ENCODE results near the gene LHFPL5.

LHFPL5 gene

GRCh38 chr6:35856250-35856649 lies 51.1 kb downstream of the LHFPL5 start:
- no peak for DNase-seq (ENCODE audit: low read depth in 2 of 2)

DNA sequence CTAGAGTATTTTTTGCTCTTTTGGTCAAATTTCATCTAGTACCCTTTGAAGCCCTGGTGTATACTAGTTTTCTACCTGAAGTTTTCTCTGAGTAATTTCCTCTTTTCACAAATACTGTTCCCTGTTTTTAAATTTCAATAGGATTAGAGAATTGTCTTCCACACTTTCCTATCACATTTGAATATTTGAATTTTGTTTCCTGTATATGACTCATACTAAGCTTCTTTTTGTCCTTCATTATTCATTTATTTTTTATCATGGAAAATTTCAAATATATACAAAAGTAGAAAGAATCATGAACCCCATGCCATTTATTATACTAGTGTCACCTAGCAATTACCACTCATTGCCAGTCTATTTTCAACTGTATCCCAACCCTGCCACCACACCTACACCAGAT lies 52.7 kb downstream of the LHFPL5 start:
- no peak for DNase-seq (ENCODE audit: low read depth in 2 of 2)

DNA sequence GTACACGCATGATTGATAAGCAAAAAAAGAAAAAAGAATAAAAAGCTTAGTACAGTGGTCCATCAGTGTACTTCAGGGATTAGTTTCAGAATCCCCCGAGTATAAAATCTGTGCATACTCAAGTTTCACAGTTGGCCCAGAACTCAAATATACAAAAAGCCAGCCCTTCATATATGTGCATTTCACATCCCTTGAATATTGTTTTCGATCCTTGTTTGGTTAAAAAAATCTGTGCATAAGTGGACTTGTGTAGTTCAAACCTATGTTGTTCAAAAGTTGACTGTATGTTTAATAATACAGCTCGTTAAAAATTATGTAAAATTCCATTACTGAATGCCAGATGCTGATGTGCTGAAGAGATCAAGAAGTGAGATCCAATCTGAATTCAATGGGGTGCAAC lies 54.2 kb downstream of the LHFPL5 start:
- DNase-seq (ENCODE audit: low read depth in 2 of 2), result no peak

Measured in stimulated activated CD8-positive, alpha-beta memory T cell treated with anti-CD3 and anti-CD28 coated beads, Interleukin-7, amount 100 ng/mL, for 1 hour (primary cell).